BLaER1 treated with 17β-estradiol and CSF1 and Interleukin-3, amounts not matched to agents 10 nM and 100 nM (cell line): ENCODE measurements around the gene GPR62.
A peak's percentile ranks its signal among the peaks of the same experiment; 100 is the strongest.

ENCODE experiments used
- H3K27ac ChIP-seq, 11 experiments: shearing (Covaris generic); formaldehyde crosslinking; 2 replicates each; pipeline ENCODE4 v1.8.1; 2022
- H3K27me3 ChIP-seq, 11 experiments: shearing (Covaris generic); formaldehyde crosslinking; 2 replicates each; pipeline ENCODE4 v1.8.1; 2022
- H3K36me3 ChIP-seq, 11 experiments: shearing (Covaris generic); formaldehyde crosslinking; 2 replicates each; pipeline ENCODE4 v1.8.1; 2022
- H3K4me1 ChIP-seq, 10 experiments: shearing (Covaris generic); formaldehyde crosslinking; 2 replicates each; pipeline ENCODE4 v1.8.1; 2022
- H3K4me2 ChIP-seq, 11 experiments: shearing (Covaris generic); formaldehyde crosslinking; 2 replicates each; pipeline ENCODE4 v1.8.1; 2022
- H3K4me3 ChIP-seq, 10 experiments: shearing (Covaris generic); formaldehyde crosslinking; 2 replicates each; pipeline ENCODE4 v1.8.1; 2022
- H3K9ac ChIP-seq, 11 experiments: shearing (Covaris generic); formaldehyde crosslinking; 2 replicates each; pipeline ENCODE4 v1.8.1; 2022
- H3K9me3 ChIP-seq, 11 experiments: shearing (Covaris generic); formaldehyde crosslinking; replicated peaks in 1 of 11; 2 replicates each; pipeline ENCODE4 v1.8.1; 2022
- H4K20me1 ChIP-seq, 11 experiments: shearing (Covaris generic); formaldehyde crosslinking; 2 replicates each; pipeline ENCODE4 v1.8.1; 2022
- Cebpa-rat ChIP-seq, 11 experiments: shearing (Covaris generic); IDR thresholded peaks; 2 replicates each; pipeline ENCODE4 v1.8.1; 2022

Gene GPR62

GRCh38 chr3:52004163-52004787 lies 49.1 kb downstream of the GPR62 start:
- H3K9me3 ChIP-seq, result no peaks in the 10 kb centered on the region
- H3K27ac ChIP-seq, result no peak overlapping the region; a peak in 1 of 22 replicates
- H3K4me2 ChIP-seq, result peak overlapping the region; percentile 75 to 93 (median 79); a peak in 21 of 22 replicates
- H3K27me3 ChIP-seq, result no peaks in the 10 kb centered on the region
- H3K9ac ChIP-seq, result peak overlapping the region in 9 of 11 experiments; percentile 7 to 56 (median 31); a peak in 9 of 22 replicates
- TF ChIP-seq Cebpa-rat (IDR thresholded peaks at IDR 0.05), result no peak
- H3K36me3 ChIP-seq, result no peaks in the 10 kb centered on the region
- H4K20me1 ChIP-seq, result no peaks in the 10 kb centered on the region; a peak in 1 of 22 replicates
- H3K4me3 ChIP-seq, result no peak overlapping the region
- H3K4me1 ChIP-seq, result peaks cover 28 to 65% (median 50%) of the 10 kb centered on the region in 10 experiments

- Histone ChIP-seq H3K9me3 (no peaks in the 10 kb centered on the region), H3K9ac (peak overlapping the region in 7 of 11 experiments; percentile 13 to 56 (median 43); a peak in 11 of 22 replicates), H3K4me2 (peak overlapping the region; percentile 75 to 93 (median 79)), H3K27ac (peak overlapping the region in 5 of 11 experiments; percentile 19 to 56 (median 38); a peak in 9 of 22 replicates), H4K20me1 (no peaks in the 10 kb centered on the region; a peak in 1 of 22 replicates), H3K4me3 (no peak overlapping the region), H3K27me3 (no peaks in the 10 kb centered on the region), H3K4me1 (peaks cover 28 to 64% (median 48%) of the 10 kb centered on the region in 10 experiments), H3K36me3 (no peaks in the 10 kb centered on the region)
- no peak for TF ChIP-seq Cebpa-rat (IDR thresholded peaks at IDR 0.05)
These were observed 49.8 kb downstream of the GPR62 start for GRCh38 chr3:52004906-52005395.

GRCh38 chr3:52005571-52005986 lies 50.4 kb downstream of the GPR62 start:
- Histone ChIP-seq H3K4me2 (peak overlapping the region; percentile 75 to 93 (median 79)), H3K4me1 (peaks cover 28 to 58% (median 44%) of the 10 kb centered on the region in 10 experiments), H4K20me1 (no peaks in the 10 kb centered on the region; a peak in 1 of 22 replicates), H3K27ac (peak overlapping the region in 5 of 11 experiments; percentile 19 to 56 (median 38); a peak in 9 of 22 replicates), H3K9ac (peak overlapping the region in 7 of 11 experiments; percentile 13 to 56 (median 43); a peak in 11 of 22 replicates), H3K36me3 (no peaks in the 10 kb centered on the region), H3K4me3 (peak overlapping the region in 1 of 10 experiments; percentile 20; a peak in 1 of 20 replicates), H3K27me3 (no peaks in the 10 kb centered on the region), H3K9me3 (no peaks in the 10 kb centered on the region)
- no peak for TF ChIP-seq Cebpa-rat (IDR thresholded peaks at IDR 0.05)

- Histone ChIP-seq H3K4me3 (peak overlapping the region in 1 of 10 experiments; percentile 20; a peak in 1 of 20 replicates), H3K27ac (peak overlapping the region in 3 of 11 experiments; percentile 19 to 38 (median 24); a peak in 1 of 22 replicates)
These were observed 51.0 kb downstream of the GPR62 start for GRCh38 chr3:52006017-52006819.

DNA sequence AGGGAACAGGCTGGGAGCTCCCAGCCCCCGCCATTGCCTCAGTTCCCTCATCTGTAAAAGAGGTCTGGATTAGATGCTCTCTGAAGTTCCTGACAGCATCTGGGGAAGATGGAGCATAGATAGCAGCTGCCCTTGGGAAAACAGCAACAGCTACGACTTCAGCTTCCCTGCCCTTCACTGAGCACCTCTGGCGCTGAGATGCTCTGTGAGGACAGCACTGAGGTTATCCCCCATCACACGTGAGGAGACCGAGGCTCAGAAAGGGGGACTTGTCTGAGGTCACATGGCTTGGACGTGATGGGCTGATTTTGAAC lies 51.6 kb downstream of the GPR62 start:
- no peak overlapping the region for H3K27ac ChIP-seq
- no peaks in the 10 kb centered on the region; a peak in 1 of 22 replicates for H4K20me1 ChIP-seq
- TF ChIP-seq Cebpa-rat (IDR thresholded peaks at IDR 0.05), result no peak
- H3K4me2 ChIP-seq, result peak overlapping the region in 9 of 11 experiments; percentile 75 to 93 (median 79); a peak in 13 of 22 replicates
- no peak overlapping the region for H3K9ac ChIP-seq
- peaks cover 28 to 48% (median 38%) of the 10 kb centered on the region in 10 experiments for H3K4me1 ChIP-seq
- no peaks in the 10 kb centered on the region for H3K27me3 ChIP-seq
- H3K9me3 ChIP-seq, result no peaks in the 10 kb centered on the region
- H3K36me3 ChIP-seq, result no peaks in the 10 kb centered on the region
- H3K4me3 ChIP-seq, result no peak overlapping the region

More at GRCh38 chr3:52006017-52006819, 51.0 kb downstream of the GPR62 start:
- Histone ChIP-seq H4K20me1 (no peaks in the 10 kb centered on the region; a peak in 1 of 22 replicates), H3K36me3 (no peaks in the 10 kb centered on the region), H3K9me3 (no peaks in the 10 kb centered on the region), H3K4me1 (peaks cover 28 to 54% (median 43%) of the 10 kb centered on the region in 10 experiments), H3K9ac (peak overlapping the region in 6 of 11 experiments; percentile 12 to 48 (median 32); a peak in 7 of 22 replicates), H3K4me2 (peak overlapping the region; percentile 75 to 93 (median 79)), H3K27me3 (no peaks in the 10 kb centered on the region)
- no peak for TF ChIP-seq Cebpa-rat (IDR thresholded peaks at IDR 0.05)
